HG02840 (cell line): ENCODE measurements around the gene SCT.

ENCODE experiments used
- ATAC-seq: cut with Tn5 transposase; IDR thresholded peaks from one replicate; pipeline ENCODE4 v1.9.1; 2021; ENCODE audit warnings: mild to moderate bottlenecking, moderate library complexity, moderate number of reproducible peaks; ENCODE audit not compliant: unreplicated experiment, low FRiP score

The SCT gene

GRCh38 chr11:612201-612960 is 14.6 kb downstream of the SCT start:
- no peak for ATAC-seq

- no peak for ATAC-seq
These were observed 15.7 kb downstream of the SCT start for GRCh38 chr11:611001-611996.

GRCh38 chr11:610146-610801 is 16.7 kb downstream of the SCT start:
- no peak for ATAC-seq

DNA sequence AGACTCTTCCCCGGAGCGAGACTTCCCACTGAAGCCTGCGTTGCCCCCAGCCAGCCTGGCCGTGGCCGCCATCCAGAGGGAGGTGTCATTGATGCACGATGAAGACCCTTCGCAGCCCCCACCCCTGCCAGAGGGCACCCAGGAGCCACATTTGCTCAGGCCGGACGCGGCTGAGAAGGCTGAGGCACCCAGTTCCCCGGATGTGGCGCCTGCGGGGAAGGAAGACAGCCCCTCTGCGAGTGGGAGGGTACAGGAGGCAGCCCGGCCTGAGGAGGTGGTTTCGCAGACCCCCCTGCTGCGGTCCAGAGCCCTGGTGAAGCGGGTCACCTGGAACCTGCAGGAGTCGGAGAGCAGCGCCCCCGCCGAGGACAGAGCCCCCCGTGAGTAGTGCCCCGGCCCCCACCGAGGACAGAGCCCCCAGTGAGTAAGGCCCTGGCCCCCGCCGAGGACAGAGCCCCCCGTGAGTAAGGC is 17.6 kb downstream of the SCT start:
- no peak for ATAC-seq

DNA sequence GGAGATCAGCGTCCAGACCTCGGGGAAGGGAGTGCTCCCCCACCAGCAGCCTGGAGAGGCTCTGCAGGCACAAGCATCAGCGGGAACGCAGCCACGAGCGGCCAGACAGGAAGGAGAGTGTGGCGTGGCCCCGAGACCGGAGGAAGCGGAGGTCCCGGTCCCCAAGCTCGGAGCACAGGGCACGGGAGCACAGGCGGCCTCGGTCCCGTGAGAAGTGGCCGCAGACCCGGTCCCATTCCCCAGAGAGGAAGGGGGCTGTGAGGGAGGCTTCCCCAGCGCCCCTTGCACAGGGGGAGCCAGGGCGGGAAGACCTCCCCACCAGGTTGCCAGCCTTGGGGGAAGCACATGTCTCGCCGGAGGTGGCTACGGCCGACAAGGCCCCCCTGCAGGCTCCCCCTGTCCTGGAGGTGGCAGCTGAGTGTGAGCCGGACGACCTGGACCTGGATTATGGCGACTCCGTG is 18.2 kb downstream of the SCT start:
- ATAC-seq, result no peak

DNA sequence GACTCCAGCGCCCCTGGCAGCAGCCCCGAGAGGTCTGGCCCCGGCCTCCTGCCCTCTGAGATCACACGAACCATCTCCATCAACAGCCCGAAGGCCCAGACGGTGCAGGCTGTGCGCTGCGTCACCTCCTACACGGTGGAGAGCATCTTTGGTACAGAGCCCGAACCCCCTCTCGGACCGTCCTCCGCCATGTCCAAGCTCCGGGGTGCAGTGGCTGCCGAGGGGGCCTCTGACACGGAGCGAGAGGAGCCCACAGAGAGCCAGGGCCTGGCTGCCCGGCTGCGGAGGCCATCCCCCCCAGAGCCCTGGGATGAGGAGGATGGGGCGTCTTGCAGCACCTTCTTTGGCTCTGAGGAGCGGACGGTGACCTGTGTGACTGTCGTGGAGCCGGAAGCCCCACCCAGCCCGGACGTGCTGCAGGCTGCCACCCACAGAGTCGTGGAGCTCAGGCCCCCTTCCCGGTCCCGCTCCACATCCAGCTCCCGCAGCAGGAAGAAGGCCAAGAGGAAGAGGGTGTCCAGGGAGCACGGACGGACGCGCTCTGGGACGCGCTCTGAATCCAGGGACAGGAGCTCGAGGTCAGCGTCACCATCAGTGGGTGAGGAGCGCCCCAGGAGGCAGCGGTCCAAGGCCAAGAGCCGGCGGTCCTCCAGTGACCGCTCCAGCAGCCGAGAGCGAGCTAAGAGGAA is 18.9 kb downstream of the SCT start:
- no peak for ATAC-seq

GRCh38 chr11:607020-607780 is 19.8 kb downstream of the SCT start:
- ATAC-seq, result no peak

DNA sequence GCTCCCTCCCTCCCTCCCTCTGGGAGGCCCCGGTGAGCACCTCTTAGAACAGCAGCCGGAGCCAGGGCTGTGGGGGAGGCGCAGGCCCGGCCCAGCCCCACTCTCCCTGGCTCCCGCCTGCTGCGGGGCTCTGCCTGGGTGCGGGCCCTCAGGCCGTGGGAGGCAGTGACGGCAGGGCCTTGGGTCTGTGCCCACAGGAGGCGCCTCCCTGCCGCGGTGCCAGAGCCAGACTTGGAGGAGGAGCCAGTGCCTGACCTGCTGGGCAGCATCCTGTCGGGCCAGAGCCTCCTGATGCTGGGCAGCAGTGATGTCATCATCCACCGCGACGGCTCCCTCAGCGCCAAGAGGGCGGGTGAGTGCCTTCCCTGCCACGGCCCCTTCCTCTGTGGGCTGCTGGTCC is 20.7 kb downstream of the SCT start:
- ATAC-seq, result no peak

DNA sequence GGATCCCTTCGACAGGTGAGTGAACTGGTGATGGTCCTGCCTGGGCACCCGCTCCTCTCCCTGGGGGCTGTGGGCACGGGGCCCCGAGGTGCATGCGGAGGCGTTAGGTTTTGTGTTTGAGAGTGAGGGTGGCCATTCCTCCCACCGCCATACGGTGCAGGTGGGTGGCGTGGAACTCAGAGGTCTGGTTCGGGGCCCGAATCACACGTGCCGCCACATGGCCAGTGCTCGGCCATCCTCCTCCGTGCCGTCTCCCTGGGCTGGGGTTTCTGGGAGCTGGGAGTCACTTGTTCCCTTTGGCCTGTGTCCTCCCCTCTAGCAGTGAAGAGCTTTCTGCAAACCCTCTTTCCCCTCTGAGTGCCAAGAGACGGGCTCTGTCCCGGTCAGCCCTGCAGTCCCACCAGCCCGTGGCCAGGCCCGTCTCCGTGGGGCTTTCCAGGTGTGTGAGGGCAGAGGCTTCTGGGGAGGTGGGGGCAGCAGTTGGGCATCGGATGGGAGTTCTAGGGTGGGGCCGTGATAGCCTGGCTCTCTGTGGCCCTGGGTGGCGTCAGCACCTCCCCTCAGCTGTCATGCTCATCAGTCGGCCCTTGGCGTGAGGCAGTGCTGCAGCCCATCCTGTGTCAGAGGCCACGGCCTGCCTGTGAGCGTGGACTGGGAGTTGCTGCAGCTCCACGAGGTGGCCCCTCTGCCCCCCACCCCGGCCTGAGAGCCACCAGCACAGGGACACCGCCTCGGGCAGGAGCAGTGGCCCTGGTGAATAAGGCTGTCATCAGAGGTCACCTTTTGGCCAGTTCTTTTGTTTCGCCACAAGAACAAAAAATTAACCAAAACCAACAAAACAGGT is 21.5 kb downstream of the SCT start:
- ATAC-seq, result no peak

DNA sequence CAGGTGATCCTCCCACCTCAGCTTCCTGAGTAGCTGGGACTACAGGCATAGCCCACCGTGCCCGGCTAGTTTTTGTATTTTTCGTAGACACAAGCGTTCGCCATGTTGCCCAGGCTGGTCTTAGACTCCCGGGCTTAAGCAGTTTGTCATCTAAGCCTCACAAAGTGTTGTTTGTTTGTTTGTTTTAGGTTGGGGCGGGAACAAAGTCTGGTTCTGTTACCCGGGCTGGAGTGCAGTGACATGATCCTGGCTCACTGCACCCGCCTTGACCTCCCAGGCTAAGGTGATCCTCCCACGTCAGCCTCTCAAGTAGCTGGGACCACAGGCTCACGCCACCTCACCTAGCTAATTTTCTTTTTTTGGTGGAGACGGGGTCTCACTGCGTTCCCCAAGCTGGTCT is 23.8 kb downstream of the SCT start:
- ATAC-seq, result no peak

DNA sequence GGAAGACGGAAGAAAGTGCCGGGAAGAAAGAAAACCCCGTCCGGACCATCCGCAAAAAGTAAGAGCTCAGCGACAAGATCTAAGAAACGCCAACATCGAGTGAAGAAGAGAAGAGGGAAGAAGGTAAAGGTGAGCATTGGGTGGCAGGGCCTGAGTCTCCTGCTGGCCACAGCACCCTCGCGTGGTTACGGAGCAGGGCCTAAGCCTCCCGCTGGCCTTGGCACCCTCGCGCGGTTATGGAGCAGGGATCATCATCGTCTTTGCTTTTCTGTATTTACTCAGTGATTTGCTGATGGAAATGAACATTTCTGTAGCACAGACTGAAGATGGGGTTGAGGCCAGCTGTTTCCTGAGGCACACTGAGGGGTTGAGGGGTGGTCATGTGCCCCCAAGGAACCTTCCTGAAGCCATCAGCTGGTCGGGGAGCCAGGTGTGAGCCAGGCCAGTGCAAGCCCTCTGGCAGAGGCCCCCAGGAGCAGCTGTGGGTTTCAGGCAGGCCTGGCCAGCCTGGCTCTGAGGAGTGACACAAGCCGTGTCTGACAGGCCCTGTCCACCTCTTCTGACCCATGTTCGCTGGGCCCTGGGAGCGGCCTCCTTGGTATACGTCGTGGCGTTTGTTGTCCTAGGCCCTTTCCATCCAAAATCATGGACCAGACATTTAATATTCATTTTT is 25.3 kb downstream of the SCT start:
- ATAC-seq, result no peak

DNA sequence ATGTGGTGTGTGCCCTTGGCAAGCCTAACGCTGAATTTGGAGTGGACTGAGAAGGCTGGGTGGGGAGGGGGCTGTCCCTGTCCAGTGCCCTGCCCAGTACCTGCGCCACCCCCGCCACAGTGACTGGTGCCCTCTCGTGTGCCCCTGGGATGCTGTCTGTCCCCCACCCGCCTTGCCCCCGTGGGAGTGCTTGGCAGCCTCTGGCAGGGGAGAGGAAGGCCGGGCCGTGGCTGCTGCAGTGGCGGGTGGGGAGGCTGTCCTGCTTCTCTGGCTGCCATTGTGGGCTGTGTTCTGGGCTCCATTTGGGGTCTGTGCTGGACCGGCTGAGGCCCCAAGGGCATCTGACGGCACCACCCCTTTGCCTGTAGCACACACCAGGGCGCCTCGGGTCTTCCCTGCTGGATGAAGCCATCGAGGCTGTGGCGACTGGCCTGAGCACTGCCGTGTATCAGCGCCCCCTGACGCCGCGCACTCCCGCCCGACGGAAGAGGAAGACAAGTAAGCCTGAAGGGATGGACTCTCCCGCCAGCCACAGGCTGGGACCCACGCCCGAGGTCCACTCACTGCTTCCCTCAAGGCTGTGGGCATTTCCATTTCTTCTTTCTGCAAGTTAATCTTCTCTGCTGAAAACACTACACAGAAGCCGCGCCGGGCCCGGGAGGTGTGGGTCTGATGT is 28.8 kb downstream of the SCT start:
- ATAC-seq, result no peak

DNA sequence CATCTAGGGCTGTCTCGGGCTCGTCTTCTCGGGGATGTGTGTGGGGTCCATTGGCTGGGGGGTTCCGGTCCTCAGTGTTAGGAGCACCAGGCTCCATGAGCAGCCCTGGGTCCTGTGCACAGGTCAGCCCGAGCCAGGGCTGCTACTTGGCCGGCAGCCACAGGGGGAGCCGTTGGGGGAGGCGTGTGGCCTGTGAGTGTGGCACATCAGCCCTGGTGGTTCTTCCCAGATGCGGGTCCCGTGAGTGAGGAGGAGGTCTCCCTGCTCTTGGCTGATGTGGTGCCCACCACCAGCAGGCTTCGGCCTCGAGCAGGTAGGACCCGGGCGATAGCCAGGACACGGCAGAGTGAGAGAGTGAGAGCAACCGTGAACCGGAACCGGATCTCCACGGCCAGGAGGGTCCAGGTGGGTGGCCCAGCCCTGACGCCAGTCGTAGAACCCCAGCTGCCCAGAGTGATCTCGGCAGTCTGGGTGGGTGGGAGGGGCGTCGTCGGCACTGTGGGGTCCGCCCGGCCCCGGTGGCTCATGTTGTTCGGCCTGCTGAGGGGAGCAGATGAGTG is 29.7 kb downstream of the SCT start:
- ATAC-seq, result no peak

- ATAC-seq, result no peak
These were observed 30.6 kb downstream of the SCT start for GRCh38 chr11:596374-596773.

GRCh38 chr11:595400-595799 is 31.6 kb downstream of the SCT start:
- ATAC-seq, result no peak

- no peak for ATAC-seq
These were observed 33.6 kb downstream of the SCT start for GRCh38 chr11:593347-593746.

GRCh38 chr11:592918-593317 is 34.1 kb downstream of the SCT start:
- no peak for ATAC-seq
